ENCODE data around the gene TCF7.

Gene TCF7

GRCh38 chr5:134113902-134114875, at the start of gene TCF7:
Gene TCF7, plus strand, starts transcription at chr5:134114681. Its CDS starts 226 bp downstream, at chr5:134114907.
- peak; percentile 91 for DNase-seq

- DNase-seq, result no peak
These were observed 44.9 kb upstream of the TCF7 start for GRCh38 chr5:134069553-134069952.

- peak; percentile 59 for DNase-seq
These were observed 43.5 kb upstream of the TCF7 start for GRCh38 chr5:134070725-134071613.

- DNase-seq, result no peak
These were observed 42.8 kb upstream of the TCF7 start for GRCh38 chr5:134071614-134072207.

- DNase-seq, result no peak
These were observed 41.8 kb upstream of the TCF7 start for GRCh38 chr5:134072471-134073210.

GRCh38 chr5:134073404-134073803, 41.1 kb upstream of the TCF7 start:
- DNase-seq, result no peak

GRCh38 chr5:134075102-134075501, 39.4 kb upstream of the TCF7 start:
- DNase-seq, result no peak

GRCh38 chr5:134077926-134078580, 36.4 kb upstream of the TCF7 start:
- DNase-seq, result no peak

GRCh38 chr5:134079748-134080581, 34.5 kb upstream of the TCF7 start:
- DNase-seq, result no peak

- no peak for DNase-seq
These were observed 32.1 kb upstream of the TCF7 start for GRCh38 chr5:134082264-134082992.

GRCh38 chr5:134083517-134083916, 31.0 kb upstream of the TCF7 start:
- DNase-seq, result no peak

GRCh38 chr5:134084022-134084565, 30.4 kb upstream of the TCF7 start:
- no peak for DNase-seq

GRCh38 chr5:134084570-134084969, 29.9 kb upstream of the TCF7 start:
- no peak for DNase-seq

- no peak for DNase-seq
These were observed 29.1 kb upstream of the TCF7 start for GRCh38 chr5:134085411-134085810.

- DNase-seq, result no peak
These were observed 28.1 kb upstream of the TCF7 start for GRCh38 chr5:134086225-134086942.

- no peak for DNase-seq
These were observed 27.6 kb upstream of the TCF7 start for GRCh38 chr5:134086943-134087305.

GRCh38 chr5:134088291-134088690, 26.2 kb upstream of the TCF7 start:
- no peak for DNase-seq

- no peak for DNase-seq
These were observed 25.4 kb upstream of the TCF7 start for GRCh38 chr5:134088994-134089560.

GRCh38 chr5:134090522-134090921, 24.0 kb upstream of the TCF7 start:
- DNase-seq, result no peak

Measured in eye (tissue), 1 donor.